COR-L47 (cell line): ENCODE data around the gene IP6K2.
"Not testable (repeated sequence)": the region's sequence is repeated elsewhere in the genome, so short reads cannot be mapped to it uniquely, and the experiment has no call there.

ENCODE experiments used
- DNase-seq: peaks from one replicate; lab custom pipeline; 2025; lab: John Stamatoyannopoulos, UW

IP6K2 gene

DNA sequence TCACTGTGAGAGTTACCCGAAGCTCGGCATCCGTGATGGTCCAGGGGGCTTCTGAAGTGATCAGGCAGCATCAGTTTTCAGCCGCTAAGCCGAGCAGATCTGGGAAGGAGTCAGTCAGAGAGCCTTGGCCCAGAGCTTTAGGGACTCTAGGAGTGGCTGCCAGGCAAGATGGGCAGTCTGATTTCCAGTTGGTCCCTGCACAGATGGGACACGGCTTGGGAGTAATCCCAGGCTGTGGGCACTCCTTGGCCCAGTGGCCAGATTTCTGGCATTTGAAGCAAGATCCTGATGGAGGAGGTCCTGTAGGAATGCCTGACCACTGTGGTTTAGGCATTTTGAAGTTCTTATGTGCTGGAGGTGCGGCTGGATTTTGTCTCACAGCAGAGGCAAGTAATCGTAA is 10.5 kb upstream of the IP6K2 start:
- DNase-seq = no peak

DNA sequence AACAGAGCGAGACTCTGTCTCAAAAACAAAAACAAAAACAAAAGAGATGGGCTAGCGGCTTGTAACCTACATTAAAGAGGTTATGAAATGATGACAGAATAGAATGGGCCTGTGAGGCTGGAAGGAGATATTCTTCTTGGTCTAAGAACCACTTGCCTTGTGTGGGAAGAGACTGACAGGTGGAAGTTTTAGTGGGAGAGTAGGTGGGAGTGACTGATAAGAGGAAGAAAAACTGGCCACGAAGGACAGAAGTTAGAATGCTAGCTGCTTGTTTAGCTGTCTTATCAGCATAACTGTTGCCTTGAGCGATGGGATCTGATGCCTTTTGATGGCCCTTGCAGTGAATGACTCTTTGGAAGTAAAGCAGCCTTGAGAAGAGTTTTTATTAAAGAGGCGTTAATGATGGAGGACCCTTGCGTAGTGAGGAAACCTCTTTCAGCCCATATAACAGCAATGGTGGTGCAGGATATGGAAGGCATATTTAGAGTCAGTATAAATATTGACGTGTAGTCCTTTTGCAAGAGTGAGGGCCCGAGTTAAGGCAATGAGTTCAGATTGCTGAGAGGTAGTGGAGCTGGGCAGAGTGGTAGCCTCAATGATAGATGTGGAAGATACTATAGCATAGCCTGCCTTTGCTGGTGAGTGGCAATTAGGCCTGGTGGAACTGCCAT is 8.3 kb upstream of the IP6K2 start:
- not testable (repeated sequence) for DNase-seq

DNA sequence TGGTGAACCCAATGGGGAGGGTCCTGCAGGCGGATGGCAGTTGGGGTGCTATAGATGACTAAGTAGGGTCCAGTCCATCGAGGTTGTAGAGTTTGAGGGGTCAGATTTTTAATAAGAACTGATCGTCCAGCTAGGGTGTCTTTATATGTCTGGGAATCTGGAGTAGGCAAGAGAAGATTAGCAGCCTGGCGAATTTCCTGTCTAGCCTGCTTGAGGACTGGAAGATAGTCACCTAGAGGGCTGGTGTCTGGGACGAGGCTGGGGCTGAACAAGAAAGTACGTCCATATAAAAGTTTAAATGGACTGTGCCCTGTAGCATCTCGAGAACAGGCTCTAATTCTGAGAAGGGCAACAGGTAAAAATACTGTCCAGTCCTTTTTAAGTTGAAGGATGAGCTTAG is 6.7 kb upstream of the IP6K2 start:
- no peak for DNase-seq

DNA sequence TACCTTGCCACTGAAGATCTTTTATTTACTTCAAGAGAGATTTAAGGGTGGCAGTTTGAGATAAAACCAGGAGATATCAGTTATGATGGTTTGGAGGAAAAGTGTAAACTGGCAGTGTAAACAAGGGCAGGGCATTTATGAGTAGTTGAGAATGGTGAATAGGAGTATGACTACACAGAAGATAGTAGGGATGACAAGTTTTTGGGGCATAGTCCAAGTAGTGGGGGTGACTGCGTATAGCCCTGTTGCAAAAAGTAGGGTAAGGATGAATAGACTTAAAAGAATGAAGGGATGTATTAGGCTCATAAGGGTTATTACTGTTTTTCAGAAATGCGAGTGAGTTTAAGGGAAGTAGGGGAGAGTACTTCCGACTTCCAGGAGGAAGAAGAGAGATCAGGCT is 6.3 kb upstream of the IP6K2 start:
- not testable (repeated sequence) for DNase-seq

DNA sequence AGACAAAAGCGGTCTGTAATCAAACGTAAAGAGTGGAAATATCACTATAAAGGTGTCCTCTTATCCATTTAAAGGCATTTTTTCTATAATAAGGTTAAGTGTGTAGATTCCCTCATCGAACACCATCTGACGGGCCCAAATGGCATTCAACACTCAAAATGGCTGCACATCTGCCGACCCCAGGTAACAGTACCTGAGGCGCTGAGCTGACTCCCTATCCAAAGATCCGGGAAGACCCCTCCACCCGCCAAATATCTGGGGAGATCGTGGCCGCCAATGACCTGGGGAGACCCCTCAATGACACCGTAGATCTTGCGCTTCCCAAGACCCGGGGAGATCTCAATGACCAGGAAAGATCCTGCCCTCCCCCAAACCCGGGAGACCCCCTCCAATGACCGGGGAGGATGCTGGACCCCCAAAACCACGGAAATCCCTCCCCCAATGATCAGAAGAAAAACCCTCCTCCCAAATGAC is 476 bp downstream of the IP6K2 start:
- DNase-seq = no peak

DNA sequence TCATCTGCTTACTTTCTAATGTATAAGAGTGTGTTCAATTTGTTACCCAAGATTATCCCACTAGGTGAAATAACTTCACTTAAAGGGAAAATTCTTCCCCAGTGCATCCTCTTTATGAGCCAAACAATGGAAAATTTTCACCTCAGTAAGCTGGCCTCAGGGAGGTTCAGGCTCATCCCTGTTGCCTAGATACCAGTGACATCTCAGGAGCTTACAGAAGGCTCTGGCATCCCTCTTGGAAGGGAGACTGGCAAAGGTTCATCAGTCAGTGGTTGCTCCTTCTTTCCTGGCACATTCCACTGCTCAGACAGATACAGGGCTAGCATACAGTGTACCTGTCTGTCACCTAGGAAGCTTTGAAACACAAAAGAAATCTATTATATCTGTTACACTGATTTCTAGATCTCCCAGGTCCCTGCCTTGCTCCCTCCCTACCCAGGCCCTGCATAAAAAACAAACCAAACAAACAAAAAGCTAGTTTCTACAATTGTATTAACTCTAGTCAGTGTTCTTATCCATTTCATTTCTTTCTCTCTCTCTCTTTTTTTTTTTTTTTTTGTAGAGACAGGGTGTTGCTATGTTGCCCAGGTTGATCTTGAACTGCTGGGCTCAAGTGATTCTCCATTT is 1.7 kb downstream of the IP6K2 start:
- no peak for DNase-seq

DNA sequence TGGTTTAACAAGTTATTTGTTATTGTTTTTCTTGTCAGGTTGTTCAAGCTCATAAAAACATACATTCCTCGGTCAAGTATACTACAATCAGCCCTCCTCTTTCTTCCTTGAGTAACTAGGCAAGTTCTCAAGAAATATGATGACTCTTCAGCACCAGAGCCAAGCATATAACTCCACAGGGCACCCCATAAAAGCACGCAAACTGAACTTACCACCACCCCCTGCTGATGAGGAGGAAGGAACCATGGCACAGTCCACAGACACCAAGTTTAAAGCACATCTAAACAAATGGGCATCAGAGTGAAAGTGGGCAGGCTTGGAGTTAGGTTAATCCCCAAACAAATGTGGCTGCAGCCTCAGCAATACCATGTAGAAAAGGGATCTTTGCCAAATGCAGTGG is 5.3 kb downstream of the IP6K2 start:
- DNase-seq = no peak

DNA sequence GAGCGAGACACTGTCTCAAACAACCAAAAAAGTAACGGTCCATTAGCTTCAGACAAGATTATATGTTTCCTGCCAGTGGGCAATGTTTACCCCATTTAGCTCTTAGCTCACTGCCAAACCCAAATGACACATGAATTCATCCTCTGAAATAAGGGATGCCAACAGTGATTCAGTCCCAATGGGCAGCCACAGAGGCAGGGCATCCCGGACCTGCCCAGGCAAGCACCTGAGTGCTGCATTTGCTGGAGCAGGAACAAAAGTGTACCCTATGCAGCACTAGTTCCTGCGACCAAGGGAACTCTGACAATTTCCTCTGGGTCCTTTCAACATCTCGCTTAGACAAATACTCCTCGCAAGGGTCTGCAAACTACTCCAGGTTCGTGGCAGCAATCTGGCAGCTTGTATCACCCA is 8.0 kb downstream of the IP6K2 start:
- DNase-seq = no peak

DNA sequence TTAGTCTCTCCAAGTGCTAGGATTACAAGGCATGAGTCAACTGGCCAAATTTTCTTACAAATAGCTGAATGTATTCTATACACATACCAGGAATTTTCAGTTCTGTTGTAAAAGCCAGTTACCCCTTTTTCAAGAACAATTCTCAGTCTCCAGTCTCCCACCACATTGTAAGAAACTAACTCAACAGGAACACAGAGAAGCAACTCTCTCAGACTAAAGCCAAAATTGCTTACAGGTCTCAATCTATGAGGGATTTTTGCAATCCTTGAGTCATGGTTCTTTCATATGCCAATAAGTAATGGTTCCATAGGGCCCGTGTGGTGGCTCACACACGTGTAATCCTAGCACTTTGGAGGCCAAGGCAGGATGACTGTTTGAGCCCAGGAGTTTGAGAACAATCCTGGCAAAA is 8.5 kb downstream of the IP6K2 start:
- DNase-seq = no peak

DNA sequence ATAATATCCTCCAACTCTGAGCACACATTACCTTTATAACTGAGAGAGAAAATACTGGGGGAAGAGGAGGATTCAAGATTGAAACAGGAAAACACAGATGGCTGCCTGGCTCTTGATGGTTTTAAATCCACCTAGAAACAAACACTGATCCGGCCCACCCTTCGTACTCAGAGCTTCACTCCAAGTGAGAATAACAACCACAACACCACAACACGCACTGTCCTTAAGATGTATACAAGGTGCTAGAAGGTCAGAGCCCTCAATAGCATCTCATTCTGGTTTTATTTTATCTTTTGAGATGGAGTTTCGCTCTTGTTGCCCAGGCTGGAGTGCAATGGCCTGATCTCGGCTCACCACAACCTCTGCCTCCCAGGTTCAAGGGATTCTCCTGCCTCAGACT is 9.9 kb downstream of the IP6K2 start:
- DNase-seq = no peak

DNA sequence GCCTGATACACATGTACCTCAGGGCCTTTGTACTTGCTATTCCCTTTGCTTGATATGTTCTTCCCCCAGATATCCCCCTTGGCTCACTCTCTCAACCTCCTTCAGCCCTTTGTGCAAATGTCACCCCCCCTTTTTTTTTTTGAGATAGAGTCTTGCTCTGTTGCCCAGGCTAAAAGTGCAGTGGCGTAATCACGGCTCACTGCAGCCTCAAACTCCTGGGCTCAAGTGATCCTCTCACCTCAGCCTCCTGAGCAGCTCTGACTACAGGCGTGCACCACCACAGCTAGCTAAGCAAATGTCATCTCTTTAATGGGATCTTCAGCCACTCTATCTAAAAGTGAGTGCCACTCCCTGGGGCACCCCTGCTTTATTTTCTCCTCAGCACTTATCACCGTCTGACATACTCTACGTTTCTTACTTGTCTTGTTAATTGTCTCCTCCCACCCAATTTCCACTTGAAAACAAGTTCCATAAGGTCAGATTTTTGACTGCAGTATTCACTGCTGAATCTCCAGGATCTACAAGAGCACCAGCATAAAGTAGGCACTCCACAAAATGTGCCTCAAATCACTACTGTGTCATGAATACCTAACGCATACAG is 14.6 kb downstream of the IP6K2 start:
- no peak for DNase-seq

DNA sequence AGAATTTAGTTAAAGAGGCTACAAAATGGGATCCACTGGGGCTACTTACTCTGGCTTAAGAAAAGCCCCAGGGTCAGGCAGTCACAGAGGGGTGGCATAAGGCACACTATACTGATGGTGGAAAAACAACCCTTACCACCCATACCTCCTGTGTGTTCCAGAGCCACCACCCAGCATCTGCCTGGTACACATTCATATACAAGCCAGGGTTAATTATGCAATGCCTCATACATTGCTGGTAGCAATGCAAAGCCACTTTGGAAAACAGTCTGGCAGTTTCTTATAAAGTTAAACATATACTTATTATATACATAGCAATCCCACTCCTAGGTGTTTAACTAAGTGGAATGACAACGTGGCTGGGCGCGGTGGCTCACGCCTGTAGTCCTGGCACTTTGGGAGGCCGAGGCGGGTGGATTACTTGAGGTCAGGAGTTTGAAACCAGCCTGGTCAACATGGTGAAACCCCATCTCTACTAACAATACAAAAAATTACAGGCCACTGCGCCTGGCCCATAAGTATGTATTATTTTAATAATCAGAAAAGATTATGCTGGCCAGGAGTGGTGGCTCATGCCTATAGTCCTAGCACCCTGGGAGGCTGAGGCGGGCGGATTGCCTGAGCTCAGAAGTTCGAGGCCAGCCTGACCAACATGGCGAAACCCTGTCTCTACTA is 16.2 kb downstream of the IP6K2 start:
- DNase-seq = no peak

DNA sequence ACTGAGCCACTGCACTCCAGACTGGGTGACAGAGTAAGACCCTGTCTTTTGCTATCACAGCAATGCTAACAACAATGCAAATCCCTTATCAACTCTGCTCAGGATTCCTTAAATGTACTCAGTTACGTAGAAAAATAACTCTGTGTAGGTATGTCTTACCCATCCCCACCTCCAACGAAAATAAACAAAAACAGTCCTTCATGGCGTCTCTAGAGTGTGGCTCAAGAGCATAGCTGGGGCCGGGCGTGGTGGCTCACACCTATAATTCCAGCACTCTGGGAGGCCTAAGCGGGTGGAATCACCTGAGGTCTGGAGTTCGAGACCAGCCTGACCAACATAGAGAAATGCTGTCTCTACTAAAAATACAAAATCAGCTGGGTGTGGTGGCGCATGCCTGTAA is 18.1 kb downstream of the IP6K2 start:
- no peak for DNase-seq

DNA sequence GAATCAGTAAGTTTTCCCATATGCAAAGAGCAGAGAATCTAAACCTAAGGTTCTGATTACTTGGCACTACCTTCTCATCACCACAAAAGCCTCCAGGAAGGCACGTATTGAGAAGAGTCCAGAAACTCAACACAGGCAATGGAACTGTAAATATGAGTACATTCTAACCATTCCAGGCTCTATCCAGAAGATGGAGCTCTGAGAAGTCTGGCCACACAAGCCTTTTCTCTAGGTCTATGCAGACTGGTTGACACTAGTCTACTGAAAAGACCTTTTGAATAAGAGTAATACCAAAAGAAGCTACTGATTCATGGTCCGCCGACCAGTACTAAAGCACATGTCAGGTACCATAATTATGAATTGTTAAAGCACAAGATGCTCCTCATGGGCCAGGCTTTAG is 19.1 kb downstream of the IP6K2 start:
- DNase-seq = no peak

DNA sequence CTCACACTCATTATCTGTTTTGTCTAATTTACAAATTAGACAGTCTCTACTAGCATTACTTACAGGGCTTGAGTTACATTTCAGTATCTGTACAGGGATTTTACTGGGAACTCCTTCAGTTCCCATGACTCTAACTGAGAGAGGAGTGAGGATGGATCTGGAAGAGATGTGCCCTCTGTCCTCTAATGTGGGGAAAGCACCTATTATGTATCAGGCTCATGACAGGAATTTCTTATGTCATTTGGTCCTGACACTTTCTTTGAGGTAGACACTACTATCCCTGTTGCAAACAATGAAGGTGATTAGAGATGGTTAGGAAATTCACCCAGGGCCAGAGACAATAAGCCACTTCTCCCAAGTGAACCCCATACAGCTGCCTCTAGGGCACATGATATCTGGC is 20.4 kb downstream of the IP6K2 start:
- no peak for DNase-seq

DNA sequence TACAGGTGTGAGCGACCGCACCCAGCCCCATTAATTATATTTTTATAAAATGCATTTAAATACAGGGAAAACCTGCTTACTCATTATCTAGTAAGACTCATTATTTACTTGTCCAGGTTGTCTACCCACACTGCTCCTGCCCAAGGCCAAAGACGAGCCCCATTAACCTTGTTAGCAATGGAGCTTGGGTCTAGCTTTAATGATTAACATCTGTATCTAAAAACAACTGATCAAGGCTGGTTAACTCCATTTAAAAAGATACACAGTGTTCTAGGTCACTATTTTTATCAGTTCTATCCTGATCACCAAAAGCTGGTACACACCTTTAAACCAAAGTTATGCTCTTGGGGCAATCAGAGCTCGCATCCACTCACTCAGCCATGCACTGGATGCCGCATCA is 20.9 kb downstream of the IP6K2 start:
- DNase-seq = no peak

DNA sequence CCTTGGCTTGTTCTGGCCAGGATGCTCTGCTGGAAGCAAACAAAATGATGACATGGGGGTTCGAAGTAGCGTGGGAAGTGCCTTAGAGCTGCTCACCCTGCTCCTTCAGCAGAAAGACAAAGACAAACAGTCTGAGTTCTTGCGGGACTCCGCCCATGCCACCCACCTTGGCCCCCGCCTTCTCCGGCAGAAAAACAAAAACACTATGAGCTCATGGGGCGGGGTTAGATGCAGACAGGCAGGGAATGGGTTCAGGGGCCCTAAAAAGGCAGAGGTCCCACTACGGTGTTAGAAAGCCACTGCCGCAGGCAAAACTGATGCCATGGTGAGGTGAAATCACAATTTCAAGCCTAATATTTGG is 21.6 kb downstream of the IP6K2 start:
- no peak for DNase-seq

DNA sequence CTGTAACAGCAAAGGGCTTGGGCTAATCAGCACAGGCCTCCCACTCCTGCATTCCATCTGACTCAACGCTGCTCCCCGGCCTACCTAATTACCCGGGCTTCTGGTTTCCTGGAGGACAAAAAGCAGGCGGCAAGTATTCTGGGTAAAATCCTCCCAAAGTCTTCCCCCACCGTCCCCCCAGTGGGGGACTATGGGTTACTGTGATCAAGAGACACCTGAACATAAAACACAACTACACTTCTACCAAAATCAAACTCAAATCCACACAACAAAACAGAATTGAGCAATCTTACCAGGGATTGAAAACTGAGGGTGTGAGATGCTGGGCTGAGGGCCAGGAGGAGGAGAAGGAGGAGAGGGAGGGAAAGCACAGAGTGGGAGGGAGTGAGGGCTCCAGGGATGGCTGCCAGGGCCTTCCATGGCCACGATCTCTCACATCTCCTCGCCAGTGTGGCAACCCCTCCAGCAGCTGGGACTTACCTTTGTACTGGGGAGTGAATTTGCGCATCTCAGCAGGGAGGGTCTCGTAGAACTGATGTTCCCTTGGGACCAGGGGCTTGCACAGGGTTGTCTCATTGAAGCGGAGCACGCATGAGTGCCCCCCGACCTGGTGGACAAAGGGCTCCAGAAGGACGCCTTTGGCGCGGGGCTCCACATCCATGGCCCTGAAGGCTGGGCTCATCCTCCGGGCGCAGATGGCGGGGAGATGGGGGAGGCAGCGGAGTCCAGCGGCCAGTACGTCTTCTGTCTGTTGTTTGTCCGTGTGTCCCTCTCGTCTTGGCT is 22.2 kb downstream of the IP6K2 start:
- no peak for DNase-seq

DNA sequence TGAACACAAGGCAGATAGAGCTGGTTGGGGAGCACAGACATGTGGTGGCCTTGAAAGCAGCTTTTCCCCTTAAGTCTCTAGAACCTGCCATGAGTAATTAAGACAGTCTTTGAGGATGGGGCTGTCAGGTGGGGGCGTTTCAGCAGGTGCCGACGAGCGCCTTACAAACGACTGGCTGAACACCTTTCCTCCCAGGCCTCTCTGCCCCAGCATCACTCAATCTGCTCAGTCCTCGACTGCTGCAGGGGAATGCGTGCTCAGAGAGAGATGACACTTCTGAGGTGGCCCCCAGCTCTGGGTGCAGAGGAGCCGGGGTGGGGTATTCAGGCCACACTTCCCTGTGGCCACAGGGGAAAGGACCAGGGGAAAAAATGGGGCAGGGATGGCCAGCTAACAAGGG is 23.2 kb downstream of the IP6K2 start:
- DNase-seq = no peak

DNA sequence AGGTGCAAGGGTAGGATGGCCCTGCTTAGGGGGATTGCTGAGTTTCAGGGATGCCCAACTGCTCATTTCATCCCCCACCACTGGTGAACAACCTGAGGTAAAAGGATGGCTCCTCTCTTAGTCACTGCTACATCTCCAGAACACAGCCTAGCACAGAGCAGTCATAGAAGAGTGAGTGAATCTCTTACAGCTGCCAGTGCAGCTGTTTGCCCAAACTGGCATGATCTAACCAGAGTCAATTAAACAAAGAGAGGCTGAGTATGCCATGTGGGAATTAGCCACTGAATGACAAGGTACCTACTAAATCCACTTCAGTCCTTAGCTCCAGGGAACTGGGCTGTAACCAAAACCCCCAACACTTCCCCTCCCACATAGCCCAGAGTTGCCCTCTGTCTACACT is 24.5 kb downstream of the IP6K2 start:
- DNase-seq = no peak

DNA sequence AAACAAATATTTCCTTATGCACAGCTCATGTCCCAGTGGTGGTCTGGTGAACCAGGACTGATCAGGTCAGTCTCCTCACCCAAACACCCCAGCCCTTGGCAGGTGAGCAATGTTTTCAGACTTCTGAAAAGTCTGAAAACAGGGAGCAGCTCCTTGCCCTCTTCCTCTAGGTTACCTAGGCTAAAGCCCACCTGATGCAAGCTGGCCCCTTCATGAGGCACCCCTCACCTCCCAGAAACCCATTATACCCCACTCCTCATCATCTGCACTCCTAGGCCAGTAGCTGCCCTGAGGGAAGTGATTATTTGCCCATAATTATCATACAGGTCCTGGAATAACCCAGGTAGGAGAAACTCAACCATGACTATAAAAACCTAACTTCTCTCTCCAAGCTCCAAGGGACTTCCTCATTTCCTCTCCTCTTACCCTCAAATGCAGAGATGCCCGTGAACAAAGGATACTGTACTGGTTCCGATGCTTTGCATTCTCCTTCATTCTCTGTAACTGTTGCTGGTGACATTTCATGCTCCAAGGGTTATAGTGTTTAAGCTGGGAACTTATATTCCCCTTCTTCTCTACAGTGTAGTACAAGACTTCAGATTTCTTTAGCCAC is 26.1 kb downstream of the IP6K2 start:
- DNase-seq = no peak

DNA sequence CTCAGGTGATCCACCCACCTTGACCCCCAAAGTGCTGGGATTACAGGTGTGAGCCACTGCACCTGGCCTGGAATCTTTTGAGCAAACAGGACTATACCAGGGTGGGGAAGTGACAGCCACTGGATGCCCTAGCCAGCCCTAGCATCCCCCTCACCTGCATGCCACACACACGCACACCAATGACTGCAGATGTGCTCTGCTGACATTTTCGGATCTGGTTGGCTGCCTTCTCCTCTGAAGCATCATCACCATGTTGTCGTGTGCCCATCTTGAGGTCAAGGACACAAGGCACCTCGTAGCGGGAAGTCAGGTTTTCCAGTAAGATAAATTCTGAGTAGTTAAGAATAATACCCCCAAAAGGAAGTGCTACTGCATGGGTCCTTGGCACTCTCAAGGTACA is 27.6 kb downstream of the IP6K2 start:
- DNase-seq = no peak
